ENCODE results near the gene TMEM108. TPM values are rescaled to one million over a fixed set of nuclear protein-coding genes. Genes with fewer than 3 reads are reported as not detected.

Gene TMEM108
- total and polyA plus RNA-seq, 12 donors, result 0.40 to 4.0 (median 1.5) TPM

DNA sequence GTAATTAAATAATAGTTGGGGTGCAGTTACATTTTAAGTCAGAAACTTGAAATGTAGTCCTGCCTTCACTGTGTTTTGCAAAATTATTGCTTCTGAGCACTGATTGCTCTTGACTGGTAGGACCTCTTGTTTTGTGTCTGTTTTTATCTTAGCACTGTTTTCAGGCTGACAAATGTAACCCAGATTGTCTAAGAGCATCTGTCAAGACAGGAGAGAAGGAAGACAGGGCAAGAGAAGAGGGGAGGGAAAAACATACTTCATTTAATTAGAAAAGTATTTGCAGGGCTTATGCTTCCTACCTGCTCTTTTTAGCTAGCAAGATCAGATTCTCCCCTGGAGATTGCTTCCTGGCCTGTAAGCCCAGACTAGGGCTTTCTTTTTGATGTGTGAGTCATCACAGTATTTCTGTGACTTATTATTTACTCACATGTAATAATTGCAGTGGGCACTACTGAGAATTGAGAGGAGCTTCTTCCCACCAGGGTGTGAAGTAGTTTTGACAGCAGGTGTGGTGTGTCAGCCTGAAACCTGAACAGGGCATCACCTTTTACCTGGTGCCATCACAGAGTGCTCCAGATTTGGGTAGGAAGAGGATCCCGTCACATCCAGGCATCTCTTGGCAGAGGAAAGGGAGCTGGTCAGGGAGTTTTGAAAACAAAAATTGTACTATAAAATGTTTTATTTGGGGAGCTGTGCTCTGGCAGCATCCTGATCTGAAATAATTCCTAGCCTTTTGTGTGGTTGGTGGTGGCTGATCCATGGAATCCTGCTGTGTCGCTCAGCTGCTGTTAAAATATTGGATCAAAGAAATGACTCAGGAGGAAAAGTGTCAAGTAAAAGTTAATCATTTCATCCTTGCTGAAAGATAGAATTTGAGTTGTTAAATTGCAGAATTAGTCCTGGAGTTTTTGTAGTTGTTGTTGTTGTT lies 98.2 kb downstream of the TMEM108 start:
- ATAC-seq, result no peak

DNA sequence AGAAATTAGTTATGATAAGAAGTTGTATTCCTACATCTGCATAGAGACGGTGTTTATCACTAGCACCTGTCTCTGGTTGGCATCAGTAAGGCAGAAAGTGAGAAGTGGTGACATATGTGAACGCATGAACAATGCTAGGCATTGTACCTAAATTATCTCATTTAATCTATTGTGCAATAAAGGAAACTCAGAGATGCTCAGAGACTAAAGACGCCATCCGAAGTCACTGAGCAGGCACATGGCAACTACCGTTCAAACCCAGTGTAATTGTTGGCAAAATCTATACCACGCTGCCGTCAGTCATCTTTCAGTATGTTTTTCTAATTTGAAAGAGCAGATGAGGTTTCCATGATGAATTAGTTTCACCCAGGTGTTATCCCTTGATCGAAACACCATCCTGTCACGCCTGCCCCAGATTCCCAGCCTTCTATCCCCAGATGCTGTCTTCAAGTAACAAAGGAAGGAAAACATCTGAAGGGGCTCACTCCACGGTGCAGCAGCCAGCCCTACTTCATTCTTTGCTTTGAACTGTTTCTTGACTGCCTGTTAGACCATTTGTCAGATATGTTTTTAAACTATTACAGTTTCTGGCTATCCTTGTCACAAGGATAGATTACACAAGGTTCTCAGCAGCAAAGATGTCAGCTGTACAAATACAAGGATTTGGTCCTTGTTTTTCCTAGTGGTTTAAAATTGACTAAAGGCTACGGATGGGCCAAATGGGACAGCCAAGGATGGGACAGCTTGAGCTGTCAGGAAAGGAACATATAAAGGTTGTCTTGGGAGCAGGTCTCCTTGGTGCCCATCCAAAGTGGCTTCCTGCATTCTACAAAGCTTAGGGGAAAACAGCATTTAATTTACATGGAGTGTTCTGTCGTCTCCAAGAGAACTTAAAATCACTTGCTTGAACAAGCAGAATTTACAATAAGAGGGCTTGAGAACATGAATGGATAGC lies 99.1 kb downstream of the TMEM108 start:
- no peak for DNase-seq
- H3K4me3 ChIP-seq, result no peak overlapping the region
- peak in 2 of 8 donors; percentile 46 for ATAC-seq
- H3K4me1 ChIP-seq, result peaks cover 0 to 8% (median 0%) of the 10 kb centered on the region in 9 donors
- TF ChIP-seq CTCF (IDR thresholded peaks at IDR 0.05), result no peak
- no peaks in the 10 kb centered on the region for H3K27me3 ChIP-seq
- H3K27ac ChIP-seq, result no peak overlapping the region
- 78 to 81% methylated on average over 12 of the region's 12 CpGs for WGBS, 2 donors
- H3K36me3 ChIP-seq, result no peaks in the 10 kb centered on the region
- H3K9me3 ChIP-seq, result no peaks in the 10 kb centered on the region
- intact Hi-C loops (cut with DNase I), result no loop called here

More for the DNA sequence above, 98.2 kb downstream of the TMEM108 start:
- no peaks in the 10 kb centered on the region for H3K9me3 ChIP-seq
- no peaks in the 10 kb centered on the region for H3K36me3 ChIP-seq
- no peaks in the 10 kb centered on the region for H3K27me3 ChIP-seq
- TF ChIP-seq CTCF (IDR thresholded peaks at IDR 0.05), result no peak
- no peak overlapping the region for H3K4me3 ChIP-seq
- no peak for DNase-seq
- WGBS, 2 donors, result 89 to 95% methylated on average over 2 of the region's 2 CpGs
- intact Hi-C loops (cut with DNase I), result no loop called here
- H3K27ac ChIP-seq, result no peak overlapping the region
- H3K4me1 ChIP-seq, result peaks cover 0 to 8% (median 0%) of the 10 kb centered on the region in 9 donors

DNA sequence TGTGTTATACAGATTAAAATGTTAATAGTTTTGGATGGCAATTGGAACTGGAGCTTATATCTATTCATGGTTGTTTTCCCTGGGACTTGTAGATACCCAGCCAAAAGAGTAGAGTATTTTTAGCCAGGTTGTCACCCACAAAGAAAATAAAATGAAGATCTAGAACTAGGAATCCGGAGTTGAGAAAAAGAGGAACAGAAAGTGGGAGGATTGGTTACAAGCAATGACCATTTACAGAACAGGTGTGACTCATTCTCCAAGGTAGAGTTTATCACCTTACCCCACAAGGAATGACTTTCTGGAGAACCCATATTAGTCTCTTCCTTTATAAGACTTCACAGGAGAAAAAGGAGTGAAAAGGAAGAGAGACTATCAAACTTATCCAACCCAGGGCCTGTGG lies 99.8 kb downstream of the TMEM108 start:
- 77 to 85% methylated on average over 1 of the region's 1 CpG for WGBS, 2 donors

More for the DNA sequence above, 99.8 kb downstream of the TMEM108 start:
- no peak overlapping the region for H3K4me3 ChIP-seq
- DNase-seq (no peak), ATAC-seq (no peak)
- no peaks in the 10 kb centered on the region for H3K27me3 ChIP-seq
- no peak overlapping the region for H3K27ac ChIP-seq
- no peaks in the 10 kb centered on the region for H3K9me3 ChIP-seq
- intact Hi-C loops (cut with DNase I), result no loop called here
- peaks cover 0 to 8% (median 0%) of the 10 kb centered on the region in 9 donors for H3K4me1 ChIP-seq
- no peak for TF ChIP-seq CTCF (IDR thresholded peaks at IDR 0.05)
- no peaks in the 10 kb centered on the region for H3K36me3 ChIP-seq
